ENCODE data around the gene PSMC5.
A peak's percentile ranks its signal among the peaks of the same experiment; 100 is the strongest.
"Not testable (repeated sequence)": the region's sequence is repeated elsewhere in the genome, so short reads cannot be mapped to it uniquely, and the experiment has no call there.

PSMC5 gene

GRCh38 chr17:63841350-63842172 is 14.3 kb downstream of the PSMC5 start:
- no peak for DNase-seq

- no peak for DNase-seq
Measured at GRCh38 chr17:63842173-63842539, 14.9 kb downstream of the PSMC5 start.

- DNase-seq = peak; percentile 99
Measured at GRCh38 chr17:63842540-63843386, 15.5 kb downstream of the PSMC5 start, which contains the start of gene SMARCD2. TSS of gene SMARCD2 (minus strand) at chr17:63842685. CDS start at chr17:63842674, 11 bp downstream.

GRCh38 chr17:63843387-63843888 is 16.2 kb downstream of the PSMC5 start:
- peak; percentile 24 for DNase-seq

GRCh38 chr17:63843910-63844677 is 16.9 kb downstream of the PSMC5 start:
- DNase-seq = no peak

GRCh38 chr17:63845509-63845908 is 18.3 kb downstream of the PSMC5 start:
- no peak for DNase-seq

GRCh38 chr17:63847525-63848249 is 20.5 kb downstream of the PSMC5 start:
- no peak for DNase-seq

- DNase-seq = peak; percentile 91
Measured at GRCh38 chr17:63848834-63849689, 21.8 kb downstream of the PSMC5 start.

GRCh38 chr17:63850401-63850800 is 23.2 kb downstream of the PSMC5 start:
- DNase-seq = no peak

- DNase-seq = no peak
Measured at GRCh38 chr17:63853260-63853659, 26.0 kb downstream of the PSMC5 start.

GRCh38 chr17:63854709-63855108 is 27.5 kb downstream of the PSMC5 start:
- no peak for DNase-seq

- no peak for DNase-seq
Measured at GRCh38 chr17:63855185-63855584, 28.0 kb downstream of the PSMC5 start.

- not testable (repeated sequence) for DNase-seq
Measured at GRCh38 chr17:63856425-63856824, 29.2 kb downstream of the PSMC5 start.

GRCh38 chr17:63859257-63859656 is 32.0 kb downstream of the PSMC5 start:
- no peak for DNase-seq

GRCh38 chr17:63866625-63867024 is 39.4 kb downstream of the PSMC5 start:
- not testable (repeated sequence) for DNase-seq

- not testable (repeated sequence) for DNase-seq
Measured at GRCh38 chr17:63869491-63870291, 42.5 kb downstream of the PSMC5 start.

- DNase-seq = not testable (repeated sequence)
Measured at GRCh38 chr17:63870292-63870665, 43.0 kb downstream of the PSMC5 start.

- DNase-seq = not testable (repeated sequence)
Measured at GRCh38 chr17:63871646-63872365, 44.6 kb downstream of the PSMC5 start.

GRCh38 chr17:63873577-63873976 is 46.3 kb downstream of the PSMC5 start, which contains the start of gene CSH2:
TSS of gene CSH2 (minus strand) at chr17:63873677. CDS start at chr17:63873614, 63 bp downstream.
- not testable (repeated sequence) for DNase-seq
